MCF 10A (cell line): ENCODE results near the gene KRTAP10-11. TPM values are rescaled to one million over a fixed set of nuclear protein-coding genes. Genes with fewer than 3 reads are reported as not detected.

Source experiments
- BruUV-seq: library from RNA; stranded (reverse); fragments of 400-500 nt; replicated peaks from 2 replicates; lab custom pipeline; 2021; lab: Mats Ljungman, UMichigan
- CTCF ChIA-PET: fragments of 300-600 bp; sonication (Branson Sonifier 250); formaldehyde crosslinking; extraction: SDS; loops from one replicate; lab custom pipeline; 2021; ENCODE audit warnings: antibody characterized with exemption, inconsistent platforms; lab: Yijun Ruan, JAX
- POLR2A ChIA-PET: fragments of 300-600, 350-650 bp; sonication (Branson Sonifier 250); formaldehyde crosslinking; extraction: SDS; loops from one replicate; lab custom pipeline; 2020; ENCODE audit warnings: antibody characterized with exemption, inconsistent platforms; lab: Yijun Ruan, JAX
- DNase-seq: peaks from one replicate; pipeline ENCODE4 v3.0.0-alpha.2; 2018; ENCODE audit not compliant: unreplicated experiment
- H3K27ac Mint-ChIP-seq: one replicate; pipeline ENCODE4 v1.8.0; 2022; ENCODE audit warnings: mild to moderate bottlenecking, low read depth, mixed read lengths; ENCODE audit not compliant: unreplicated experiment
- H3K27me3 Mint-ChIP-seq: one replicate; pipeline ENCODE4 v1.8.0; 2022; ENCODE audit warnings: mixed read lengths; ENCODE audit not compliant: insufficient read depth, unreplicated experiment
- H3K36me3 Mint-ChIP-seq: one replicate; pipeline ENCODE4 v1.8.0; 2022; ENCODE audit warnings: mild to moderate bottlenecking, moderate library complexity, mixed read lengths; ENCODE audit not compliant: insufficient read depth, unreplicated experiment
- H3K4me1 Mint-ChIP-seq: one replicate; pipeline ENCODE4 v1.8.0; 2022; ENCODE audit warnings: mixed read lengths; ENCODE audit not compliant: insufficient read depth, unreplicated experiment
- H3K4me3 Mint-ChIP-seq: one replicate; pipeline ENCODE4 v1.8.0; 2022; ENCODE audit warnings: mild to moderate bottlenecking, moderate library complexity, mixed read lengths; ENCODE audit not compliant: unreplicated experiment
- H3K9me3 Mint-ChIP-seq: one replicate; pipeline ENCODE4 v1.8.0; 2022; ENCODE audit warnings: mixed read lengths; ENCODE audit not compliant: unreplicated experiment
- intact Hi-C: fragments of 100-400 bp; cut with micrococcal nuclease; formaldehyde crosslinking; loops from 2 replicates; pipeline ENCODE4 v1.14.1; 2022
- total RNA-seq: library from RNA; stranded (reverse); gene quantifications from 2 replicates; pipeline ENCODE4 v1.2.3, GENCODE V29; 2022
- TF ChIP-seq, protein P1 (sequence below): fragments of 200-600 bp; IDR thresholded peaks from one replicate; pipeline ENCODE4 v1.8.0; 2022; ENCODE audit warnings: antibody characterized with exemption, mild to moderate bottlenecking; ENCODE audit not compliant: unreplicated experiment

Gene KRTAP10-11
- total RNA-seq, 1 experiment from 2014 or later: not detected

- no peaks in the 10 kb centered on the region for H3K36me3 Mint-ChIP-seq
- DNase-seq: no peak
- no peak overlapping the region for H3K4me3 Mint-ChIP-seq
- peaks cover 29% of the 10 kb centered on the region for H3K27me3 Mint-ChIP-seq
- peaks cover 9% of the 10 kb centered on the region for H3K9me3 Mint-ChIP-seq
- BruUV-seq: no TSS peak
- TF ChIP-seq, protein P1, sequence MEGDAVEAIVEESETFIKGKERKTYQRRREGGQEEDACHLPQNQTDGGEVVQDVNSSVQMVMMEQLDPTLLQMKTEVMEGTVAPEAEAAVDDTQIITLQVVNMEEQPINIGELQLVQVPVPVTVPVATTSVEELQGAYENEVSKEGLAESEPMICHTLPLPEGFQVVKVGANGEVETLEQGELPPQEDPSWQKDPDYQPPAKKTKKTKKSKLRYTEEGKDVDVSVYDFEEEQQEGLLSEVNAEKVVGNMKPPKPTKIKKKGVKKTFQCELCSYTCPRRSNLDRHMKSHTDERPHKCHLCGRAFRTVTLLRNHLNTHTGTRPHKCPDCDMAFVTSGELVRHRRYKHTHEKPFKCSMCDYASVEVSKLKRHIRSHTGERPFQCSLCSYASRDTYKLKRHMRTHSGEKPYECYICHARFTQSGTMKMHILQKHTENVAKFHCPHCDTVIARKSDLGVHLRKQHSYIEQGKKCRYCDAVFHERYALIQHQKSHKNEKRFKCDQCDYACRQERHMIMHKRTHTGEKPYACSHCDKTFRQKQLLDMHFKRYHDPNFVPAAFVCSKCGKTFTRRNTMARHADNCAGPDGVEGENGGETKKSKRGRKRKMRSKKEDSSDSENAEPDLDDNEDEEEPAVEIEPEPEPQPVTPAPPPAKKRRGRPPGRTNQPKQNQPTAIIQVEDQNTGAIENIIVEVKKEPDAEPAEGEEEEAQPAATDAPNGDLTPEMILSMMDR: no peak
- intact Hi-C loops: no loop called here
- CTCF ChIA-PET: interaction anchor here (0.6 kb wide), 1 partner anchor 153 kb away, joined by 3 read pairs; the partner anchor contains the start of gene UBE2G2
- no peaks in the 10 kb centered on the region for H3K4me1 Mint-ChIP-seq
- H3K27ac Mint-ChIP-seq: no peak overlapping the region
- POLR2A ChIA-PET: no interaction called here
Observed at GRCh38 chr21:44648557-44649311, 2.5 kb downstream of the KRTAP10-11 start.

DNA sequence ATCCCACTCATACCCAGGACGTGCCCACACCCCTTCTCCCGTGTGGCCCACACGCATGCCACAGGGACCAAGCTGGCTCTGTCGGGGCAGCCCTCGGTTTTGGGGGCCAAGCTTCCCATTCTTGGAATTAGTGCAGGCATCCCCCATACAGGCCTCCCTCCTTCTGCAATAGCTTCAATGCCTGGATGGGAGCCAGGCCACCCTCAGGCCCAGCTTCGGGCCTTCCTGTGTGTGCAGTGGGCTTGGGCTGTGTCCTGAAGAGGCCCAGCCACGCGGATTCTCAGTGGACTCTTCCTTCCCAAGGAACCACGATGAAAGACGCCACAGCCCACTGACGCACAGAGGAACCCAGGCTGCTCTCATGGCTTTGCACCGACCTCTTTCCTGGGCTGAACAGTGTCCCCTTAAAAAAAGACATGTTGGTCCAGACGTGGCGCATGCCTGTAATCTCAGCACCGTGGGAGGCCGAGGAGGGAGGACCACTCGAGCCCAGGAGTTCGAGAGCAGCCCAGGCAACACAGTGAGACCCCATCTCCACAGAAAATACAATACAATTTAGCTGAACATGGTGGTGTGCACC is 3.4 kb downstream of the KRTAP10-11 start:
- H3K4me3 Mint-ChIP-seq: no peak overlapping the region
- TF ChIP-seq, protein P1: no peak
- H3K27ac Mint-ChIP-seq: no peak overlapping the region
- no TSS peak for BruUV-seq
- CTCF ChIA-PET: interaction anchor here (0.6 kb wide), 1 partner anchor 152 kb away, joined by 3 read pairs; the partner anchor contains the start of gene UBE2G2
- H3K27me3 Mint-ChIP-seq: peaks cover 35% of the 10 kb centered on the region
- no peaks in the 10 kb centered on the region for H3K4me1 Mint-ChIP-seq
- no peaks in the 10 kb centered on the region for H3K36me3 Mint-ChIP-seq
- peaks cover 4% of the 10 kb centered on the region for H3K9me3 Mint-ChIP-seq
- no peak for DNase-seq
- intact Hi-C loops: no loop called here
- POLR2A ChIA-PET: no interaction called here

- no TSS peak for BruUV-seq
- CTCF ChIA-PET: interaction anchor here (0.7 kb wide), 1 partner anchor 140 kb away, joined by 3 read pairs; no protein-coding TSS in a partner anchor
- no peak for DNase-seq
- POLR2A ChIA-PET: no interaction called here
- no peak overlapping the region for H3K4me3 Mint-ChIP-seq
- H3K36me3 Mint-ChIP-seq: no peaks in the 10 kb centered on the region
- intact Hi-C loops: no loop called here
- no peaks in the 10 kb centered on the region for H3K4me1 Mint-ChIP-seq
- H3K27ac Mint-ChIP-seq: no peak overlapping the region
- no peaks in the 10 kb centered on the region for H3K9me3 Mint-ChIP-seq
- TF ChIP-seq, protein P1: no peak
- H3K27me3 Mint-ChIP-seq: peaks cover 35% of the 10 kb centered on the region
Observed at GRCh38 chr21:44650265-44650972, 4.2 kb downstream of the KRTAP10-11 start.
